ENCODE measurements around the gene CIRBP. TPM values are rescaled to one million over a fixed set of nuclear protein-coding genes. Genes with fewer than 3 reads are reported as not detected.

The CIRBP gene
- total and polyA plus RNA-seq, 3 donors from 2014 or later: 483 to 661 (median 621) TPM

DNA sequence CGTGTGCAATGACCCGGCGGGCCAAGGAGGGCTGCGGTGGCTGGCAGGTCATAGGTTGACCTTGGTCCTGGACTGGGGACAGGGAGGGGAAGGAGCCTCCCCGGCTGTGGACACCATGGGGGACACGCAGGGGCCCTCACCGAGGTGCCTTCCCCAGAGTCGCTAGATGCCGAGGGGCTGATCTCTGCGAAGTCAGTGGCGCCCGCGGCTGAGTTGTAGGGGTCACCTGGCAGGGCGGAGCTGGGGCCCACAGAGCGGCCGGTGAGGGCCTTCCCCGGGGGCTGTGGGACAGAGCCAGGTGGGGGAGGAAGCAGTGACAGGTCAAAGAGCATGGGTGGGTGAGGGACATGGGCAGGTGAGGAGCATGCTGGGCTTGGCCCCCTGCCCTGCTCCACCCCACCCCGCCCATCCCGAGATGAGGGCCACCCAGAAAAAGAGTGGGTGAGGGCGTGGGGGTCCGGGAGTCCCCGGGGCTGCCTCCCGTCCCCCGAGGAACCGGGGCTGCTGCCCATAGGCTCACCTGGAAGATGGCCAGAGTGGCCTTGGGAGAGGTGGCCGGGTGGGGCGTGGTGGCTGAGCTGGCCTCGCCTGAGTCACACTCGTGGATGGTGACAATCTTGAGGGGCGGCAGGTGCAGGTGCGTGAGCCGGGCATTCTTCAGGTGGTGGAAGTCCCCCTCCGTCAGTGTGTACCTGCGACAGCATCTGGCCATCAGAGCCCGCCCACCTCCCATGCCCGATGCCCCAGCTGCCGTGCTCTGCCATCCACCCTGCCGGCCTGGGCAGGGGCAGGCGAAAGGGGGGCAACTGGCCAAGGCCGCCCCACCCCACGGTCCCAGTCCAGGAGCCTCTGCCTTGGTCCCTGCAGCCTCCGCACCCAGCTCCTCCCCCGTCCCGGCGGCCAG is 34.8 kb upstream of the CIRBP start:
- Histone ChIP-seq H3K4me1 (peaks cover 34% of the 10 kb centered on the region), H3K9me3 (no peaks in the 10 kb centered on the region), H3K36me3 (ENCODE audit: low read depth, missing control alignments) (no peaks in the 10 kb centered on the region), H3K4me3 (no peak overlapping the region), H3K27ac (no peak overlapping the region), H3K27me3 (no peaks in the 10 kb centered on the region)
- DNase-seq: no peak
- 91 to 94% methylated on average over 26 to 45 of the region's 45 CpGs for WGBS, 2 donors
- no peak for TF ChIP-seq POLR2A (IDR thresholded peaks at IDR 0.05)
- TF ChIP-seq, protein P1, sequence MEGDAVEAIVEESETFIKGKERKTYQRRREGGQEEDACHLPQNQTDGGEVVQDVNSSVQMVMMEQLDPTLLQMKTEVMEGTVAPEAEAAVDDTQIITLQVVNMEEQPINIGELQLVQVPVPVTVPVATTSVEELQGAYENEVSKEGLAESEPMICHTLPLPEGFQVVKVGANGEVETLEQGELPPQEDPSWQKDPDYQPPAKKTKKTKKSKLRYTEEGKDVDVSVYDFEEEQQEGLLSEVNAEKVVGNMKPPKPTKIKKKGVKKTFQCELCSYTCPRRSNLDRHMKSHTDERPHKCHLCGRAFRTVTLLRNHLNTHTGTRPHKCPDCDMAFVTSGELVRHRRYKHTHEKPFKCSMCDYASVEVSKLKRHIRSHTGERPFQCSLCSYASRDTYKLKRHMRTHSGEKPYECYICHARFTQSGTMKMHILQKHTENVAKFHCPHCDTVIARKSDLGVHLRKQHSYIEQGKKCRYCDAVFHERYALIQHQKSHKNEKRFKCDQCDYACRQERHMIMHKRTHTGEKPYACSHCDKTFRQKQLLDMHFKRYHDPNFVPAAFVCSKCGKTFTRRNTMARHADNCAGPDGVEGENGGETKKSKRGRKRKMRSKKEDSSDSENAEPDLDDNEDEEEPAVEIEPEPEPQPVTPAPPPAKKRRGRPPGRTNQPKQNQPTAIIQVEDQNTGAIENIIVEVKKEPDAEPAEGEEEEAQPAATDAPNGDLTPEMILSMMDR (IDR thresholded peaks at IDR 0.05): no peak
- intact Hi-C loops (cut with DNase I; ENCODE audit: low total_unique reads): no loop called here

- peaks cover 38% of the 10 kb centered on the region for H3K4me1 ChIP-seq
Observed at GRCh38 chr19:1234955-1235380, 34.2 kb upstream of the CIRBP start.

GRCh38 chr19:1235625-1236538 is 33.2 kb upstream of the CIRBP start:
- DNase-seq: no peak
- 69 to 80% methylated on average over 1 to 38 of the region's 39 CpGs for WGBS, 2 donors
- Histone ChIP-seq H3K4me3 (no peak overlapping the region), H3K27ac (no peak overlapping the region), H3K4me1 (peaks cover 44% of the 10 kb centered on the region), H3K27me3 (no peaks in the 10 kb centered on the region), H3K9me3 (no peaks in the 10 kb centered on the region), H3K36me3 (ENCODE audit: low read depth, missing control alignments) (no peaks in the 10 kb centered on the region)
- TF ChIP-seq POLR2A (IDR thresholded peaks at IDR 0.05): no peak
- TF ChIP-seq, protein P1 (IDR thresholded peaks at IDR 0.05): no peak
- intact Hi-C loops (cut with DNase I; ENCODE audit: low total_unique reads): no loop called here

More at GRCh38 chr19:1234955-1235380, 34.2 kb upstream of the CIRBP start:
- TF ChIP-seq, protein P1 (IDR thresholded peaks at IDR 0.05): no peak
- TF ChIP-seq POLR2A (IDR thresholded peaks at IDR 0.05): no peak
- Histone ChIP-seq H3K9me3 (no peaks in the 10 kb centered on the region), H3K27me3 (no peaks in the 10 kb centered on the region), H3K36me3 (ENCODE audit: low read depth, missing control alignments) (no peaks in the 10 kb centered on the region), H3K27ac (no peak overlapping the region), H3K4me3 (no peak overlapping the region)
- WGBS, 2 donors: 89 to 95% methylated on average over 24 to 43 of the region's 43 CpGs
- intact Hi-C loops (cut with DNase I; ENCODE audit: low total_unique reads): no loop called here
- no peak for DNase-seq

GRCh38 chr19:1236576-1236975 is 32.6 kb upstream of the CIRBP start:
- DNase-seq: no peak
- no peak for TF ChIP-seq POLR2A (IDR thresholded peaks at IDR 0.05)
- TF ChIP-seq, protein P1 (IDR thresholded peaks at IDR 0.05): no peak
- Histone ChIP-seq H3K27ac (no peak overlapping the region), H3K4me3 (peak overlapping the region; percentile 38 to 39), H3K27me3 (no peaks in the 10 kb centered on the region), H3K9me3 (no peaks in the 10 kb centered on the region), H3K36me3 (ENCODE audit: low read depth, missing control alignments) (no peaks in the 10 kb centered on the region), H3K4me1 (peaks cover 50% of the 10 kb centered on the region)
- WGBS, 2 donors: 16% methylated on average over 24 of the region's 42 CpGs; no CpG with 5 or more reads in 1 of the 2 donors
- intact Hi-C loops (cut with DNase I; ENCODE audit: low total_unique reads): no loop called here
